Measurements from ENCODE around the gene SEPTIN8. TPM values are rescaled to one million over a fixed set of nuclear protein-coding genes. Genes with fewer than 3 reads are reported as not detected.

Gene SEPTIN8
- total RNA-seq, 1 donor from 2014 or later = 68.6 TPM

- H3K4me3 ChIP-seq (ENCODE audit: low read depth, low read length) = peak overlapping the region; percentile 16
- H3K27me3 ChIP-seq (ENCODE audit: control insufficient read depth, insufficient read depth, low read length) = peaks cover 33% of the 10 kb centered on the region
- DNase-seq (ENCODE audit: low read depth) = no peak
- H3K36me3 ChIP-seq (ENCODE audit: control insufficient read depth, insufficient read depth, low read length) = no peaks in the 10 kb centered on the region
- TF ChIP-seq CTCF (IDR thresholded peaks at IDR 0.05; ENCODE audit: insufficient read depth, low read length, poor library complexity, severe bottlenecking) = no peak
Observed at GRCh38 chr5:132813599-132814502, 36.8 kb upstream of the SEPTIN8 start.

DNA sequence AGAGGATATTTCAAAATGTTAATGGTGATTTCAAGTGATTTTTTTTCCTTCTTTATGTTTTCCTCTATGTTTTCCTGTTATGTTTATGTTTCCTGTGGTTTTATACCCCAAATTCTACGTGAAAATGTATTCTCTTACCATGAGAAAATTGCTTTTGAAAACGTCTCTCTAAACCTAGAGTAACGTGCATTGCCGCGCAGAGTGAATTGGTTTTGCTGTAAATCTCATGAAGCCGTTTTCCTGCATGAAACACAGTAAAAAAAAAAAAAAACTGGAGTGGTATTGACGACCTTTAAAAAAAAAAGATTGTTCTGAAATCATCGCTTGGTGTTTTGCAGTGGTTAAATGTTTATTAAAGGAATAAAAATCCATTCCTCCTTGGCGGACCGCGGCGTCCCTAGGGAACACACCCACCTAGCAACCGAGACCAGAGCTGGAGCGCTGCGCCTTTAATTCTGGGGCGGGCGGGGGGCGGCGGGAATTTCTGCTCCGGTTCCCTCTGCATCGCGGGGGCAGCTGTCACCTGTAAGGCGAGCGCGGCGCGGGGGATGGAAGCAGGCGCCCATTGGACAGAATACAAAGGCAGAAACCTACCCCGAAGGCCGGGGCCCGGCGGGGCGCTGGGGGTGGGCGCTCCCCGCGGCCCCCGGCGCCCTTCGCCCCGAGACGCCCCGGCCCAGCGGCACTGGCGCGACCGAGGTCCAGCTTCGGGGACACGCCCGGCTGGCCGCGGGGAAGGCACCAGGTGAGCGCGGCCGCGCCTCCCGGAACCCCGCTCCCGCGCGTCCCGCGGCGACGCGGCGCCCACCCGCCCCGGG is 36.0 kb upstream of the SEPTIN8 start, which contains the start of gene SOWAHA:
Gene SOWAHA, plus strand, starts transcription at position 522 of the 818 bp plus-strand sequence. CDS start 320 bp downstream, outside the sequence.
- no peak for DNase-seq (ENCODE audit: low read depth)
- Histone ChIP-seq H3K27me3 (ENCODE audit: control insufficient read depth, insufficient read depth, low read length) (peaks cover 34% of the 10 kb centered on the region), H3K36me3 (ENCODE audit: control insufficient read depth, insufficient read depth, low read length) (no peaks in the 10 kb centered on the region), H3K4me3 (ENCODE audit: low read depth, low read length) (peak within 1 kb of the TSS; percentile 30)
- no peak for TF ChIP-seq CTCF (IDR thresholded peaks at IDR 0.05; ENCODE audit: insufficient read depth, low read length, poor library complexity, severe bottlenecking)

DNA sequence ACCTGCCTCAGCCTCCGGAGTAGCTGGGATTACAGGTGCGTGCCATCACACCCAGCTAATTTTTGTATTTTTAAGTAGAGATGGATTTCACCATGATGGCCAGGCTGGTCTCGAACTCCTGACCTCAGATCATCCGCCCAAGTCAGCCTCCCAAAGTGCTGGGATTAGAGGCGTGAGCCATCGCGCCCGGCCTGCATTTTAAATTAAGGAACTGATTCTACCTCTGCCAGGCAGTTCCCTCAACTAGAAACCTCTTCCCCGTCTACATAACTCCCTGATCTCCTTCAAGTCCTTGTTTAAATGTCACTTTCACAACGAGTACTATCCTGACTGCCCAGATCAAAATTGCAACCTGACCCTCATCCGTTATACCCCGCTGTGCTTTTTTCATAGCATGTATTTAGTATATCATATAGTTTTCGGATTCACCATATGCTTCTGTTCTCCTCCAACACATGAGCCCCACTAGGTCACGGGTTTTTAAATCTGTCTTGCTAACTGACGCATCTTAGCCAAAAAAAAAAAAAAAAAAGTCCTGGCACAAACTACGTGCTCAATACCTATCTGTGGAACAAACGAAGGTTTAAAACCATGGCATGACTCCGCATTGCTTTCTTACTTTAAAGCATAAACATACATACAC is 35.2 kb upstream of the SEPTIN8 start:
- TF ChIP-seq CTCF (IDR thresholded peaks at IDR 0.05; ENCODE audit: insufficient read depth, low read length, poor library complexity, severe bottlenecking) = no peak
- peaks cover 34% of the 10 kb centered on the region for H3K27me3 ChIP-seq (ENCODE audit: control insufficient read depth, insufficient read depth, low read length)
- no peak overlapping the region for H3K4me3 ChIP-seq (ENCODE audit: low read depth, low read length)
- no peak for DNase-seq (ENCODE audit: low read depth)
- no peaks in the 10 kb centered on the region for H3K36me3 ChIP-seq (ENCODE audit: control insufficient read depth, insufficient read depth, low read length)

GRCh38 chr5:132810605-132811004 is 33.6 kb upstream of the SEPTIN8 start:
- no peak for TF ChIP-seq CTCF (IDR thresholded peaks at IDR 0.05; ENCODE audit: insufficient read depth, low read length, poor library complexity, severe bottlenecking)
- no peak for DNase-seq (ENCODE audit: low read depth)
- H3K27me3 ChIP-seq (ENCODE audit: control insufficient read depth, insufficient read depth, low read length) = peaks cover 34% of the 10 kb centered on the region
- no peaks in the 10 kb centered on the region for H3K36me3 ChIP-seq (ENCODE audit: control insufficient read depth, insufficient read depth, low read length)
- H3K4me3 ChIP-seq (ENCODE audit: low read depth, low read length) = no peak overlapping the region

DNA sequence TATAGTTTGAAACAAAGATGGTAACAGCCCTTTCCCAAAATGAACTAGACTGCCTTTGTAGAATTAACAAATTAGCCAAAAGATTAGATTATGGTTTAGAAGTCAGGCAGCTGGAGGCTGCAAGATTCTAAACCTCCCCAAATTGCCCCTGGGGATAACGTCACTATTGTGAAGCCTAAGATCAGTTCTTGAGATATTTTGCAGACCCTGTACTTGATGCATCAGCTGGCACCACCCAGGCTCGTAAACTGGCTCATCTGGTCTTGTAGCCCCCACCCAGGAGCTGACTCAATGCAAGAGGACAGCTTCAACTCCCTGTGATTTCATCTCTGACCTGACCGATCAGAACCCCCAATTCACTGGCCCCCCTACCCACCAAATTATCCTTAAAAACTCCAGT is 31.8 kb upstream of the SEPTIN8 start:
- TF ChIP-seq CTCF (IDR thresholded peaks at IDR 0.05; ENCODE audit: insufficient read depth, low read length, poor library complexity, severe bottlenecking) = no peak
- H3K36me3 ChIP-seq (ENCODE audit: control insufficient read depth, insufficient read depth, low read length) = no peaks in the 10 kb centered on the region
- peaks cover 20% of the 10 kb centered on the region for H3K27me3 ChIP-seq (ENCODE audit: control insufficient read depth, insufficient read depth, low read length)
- no peak overlapping the region for H3K4me3 ChIP-seq (ENCODE audit: low read depth, low read length)
- no peak for DNase-seq (ENCODE audit: low read depth)

All from kidney epithelial cell (primary cell).